DMS153 (cell line): Measurements from ENCODE around the gene ANXA7.
"Not testable (repeated sequence)": the region's sequence is repeated elsewhere in the genome, so short reads cannot be mapped to it uniquely, and the experiment has no call there.

Experiments
- DNase-seq: peaks from one replicate; lab custom pipeline; 2025; lab: John Stamatoyannopoulos, UW

Gene ANXA7

GRCh38 chr10:73339436-73339835, 74.4 kb downstream of the ANXA7 start:
- no peak for DNase-seq

DNA sequence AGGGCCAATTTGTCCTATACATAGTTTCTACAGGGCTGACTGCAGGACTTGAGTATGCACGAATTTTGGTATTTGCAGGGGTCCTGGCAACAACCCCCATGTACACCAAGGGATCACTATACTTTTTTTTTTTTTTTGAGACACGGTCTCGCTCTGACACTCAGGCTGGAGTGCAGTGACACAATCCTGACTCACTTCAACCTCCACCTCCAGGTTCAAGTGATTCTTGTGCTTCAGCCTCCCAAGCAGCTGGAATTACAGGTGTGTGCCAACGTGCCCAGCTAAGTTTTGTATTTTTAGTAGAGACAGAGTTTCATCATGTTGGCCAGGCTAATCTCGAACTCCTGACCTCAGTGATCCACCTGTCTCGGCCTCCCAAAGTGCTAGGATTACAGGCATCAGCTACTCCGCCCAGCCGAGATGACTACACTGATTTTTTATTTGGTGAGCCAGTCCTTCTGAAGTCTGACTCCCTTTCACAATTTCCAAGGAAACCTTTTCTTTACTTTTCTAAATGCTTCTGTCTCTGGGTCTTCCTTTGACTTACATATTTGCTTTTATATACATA, 75.0 kb downstream of the ANXA7 start:
- DNase-seq, result no peak

DNA sequence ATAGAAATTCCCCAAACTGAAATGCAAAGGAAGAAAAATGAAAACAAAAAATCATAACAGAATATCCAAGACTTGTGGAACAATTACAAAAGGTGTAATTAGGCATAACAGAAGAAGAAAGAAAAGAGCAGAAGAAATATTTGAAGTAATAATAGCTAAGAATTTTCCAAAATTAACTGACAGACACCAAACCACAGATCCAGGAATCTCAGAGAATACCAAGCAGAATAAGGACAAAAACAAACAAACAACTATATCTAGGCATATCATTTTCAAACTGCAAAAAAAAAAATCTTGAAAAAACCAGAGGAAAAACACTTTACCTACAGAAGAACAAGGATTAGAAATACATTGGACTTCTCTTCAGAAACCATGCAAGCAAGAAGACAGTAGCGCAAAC, 80.7 kb downstream of the ANXA7 start:
- no peak for DNase-seq

DNA sequence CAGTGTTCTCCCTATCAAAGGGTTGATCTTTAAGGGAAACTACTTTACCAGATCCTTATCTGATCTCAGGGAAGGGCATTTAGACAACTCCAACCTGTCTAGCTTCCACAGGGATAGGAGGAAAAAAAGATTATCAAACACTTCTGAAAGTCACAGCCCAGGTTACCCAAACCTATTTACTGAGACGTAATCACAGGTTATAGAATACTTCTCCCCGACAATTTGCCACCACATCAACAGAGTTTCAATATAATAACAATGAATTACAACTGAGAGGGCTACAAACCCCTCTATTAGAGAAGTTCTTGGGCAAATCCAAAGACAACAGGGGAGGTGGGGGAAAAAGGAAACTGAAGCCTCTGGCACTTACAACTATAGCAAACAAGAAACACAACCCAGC, 81.5 kb downstream of the ANXA7 start:
- DNase-seq, result no peak

DNA sequence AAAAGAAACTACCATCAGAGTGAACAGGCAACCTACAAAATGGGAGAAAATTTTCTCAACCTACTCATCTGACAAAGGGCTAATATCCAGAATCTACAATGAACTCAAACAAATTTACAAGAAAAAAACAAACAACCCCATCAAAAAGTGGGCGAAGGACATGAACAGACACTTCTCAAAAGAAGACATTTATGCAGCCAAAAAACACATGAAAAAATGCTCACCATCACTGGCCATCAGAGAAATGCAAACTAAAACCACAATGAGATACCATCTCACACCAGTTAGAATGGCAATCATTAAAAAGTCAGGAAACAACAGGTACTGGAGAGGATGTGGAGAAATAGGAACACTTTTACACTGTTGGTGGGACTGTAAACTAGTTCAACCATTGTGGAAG, 85.3 kb downstream of the ANXA7 start:
- not testable (repeated sequence) for DNase-seq

GRCh38 chr10:73325290-73325689, 88.6 kb downstream of the ANXA7 start:
- DNase-seq, result not testable (repeated sequence)
